Umbilical cord (tissue), 2 donors: ENCODE results near the gene HLTF. TPM values are rescaled to one million over a fixed set of nuclear protein-coding genes. Genes with fewer than 3 reads are reported as not detected.
"Not testable (repeated sequence)": the region's sequence is repeated elsewhere in the genome, so short reads cannot be mapped to it uniquely, and the experiment has no call there.

Source experiments
- DNase-seq: peaks from one replicate; pipeline ENCODE4 v3.0.0-alpha.2; 2015; ENCODE audit warnings: low spot score
- total RNA-seq: library from RNA; depleted of rRNA; stranded (reverse); fragments of >200 nt; gene quantifications from one replicate; pipeline ENCODE4 v1.2.3, GENCODE V29; 2014; ENCODE audit warnings: low replicate concordance; ENCODE audit not compliant: insufficient read depth

Gene HLTF, protein sequence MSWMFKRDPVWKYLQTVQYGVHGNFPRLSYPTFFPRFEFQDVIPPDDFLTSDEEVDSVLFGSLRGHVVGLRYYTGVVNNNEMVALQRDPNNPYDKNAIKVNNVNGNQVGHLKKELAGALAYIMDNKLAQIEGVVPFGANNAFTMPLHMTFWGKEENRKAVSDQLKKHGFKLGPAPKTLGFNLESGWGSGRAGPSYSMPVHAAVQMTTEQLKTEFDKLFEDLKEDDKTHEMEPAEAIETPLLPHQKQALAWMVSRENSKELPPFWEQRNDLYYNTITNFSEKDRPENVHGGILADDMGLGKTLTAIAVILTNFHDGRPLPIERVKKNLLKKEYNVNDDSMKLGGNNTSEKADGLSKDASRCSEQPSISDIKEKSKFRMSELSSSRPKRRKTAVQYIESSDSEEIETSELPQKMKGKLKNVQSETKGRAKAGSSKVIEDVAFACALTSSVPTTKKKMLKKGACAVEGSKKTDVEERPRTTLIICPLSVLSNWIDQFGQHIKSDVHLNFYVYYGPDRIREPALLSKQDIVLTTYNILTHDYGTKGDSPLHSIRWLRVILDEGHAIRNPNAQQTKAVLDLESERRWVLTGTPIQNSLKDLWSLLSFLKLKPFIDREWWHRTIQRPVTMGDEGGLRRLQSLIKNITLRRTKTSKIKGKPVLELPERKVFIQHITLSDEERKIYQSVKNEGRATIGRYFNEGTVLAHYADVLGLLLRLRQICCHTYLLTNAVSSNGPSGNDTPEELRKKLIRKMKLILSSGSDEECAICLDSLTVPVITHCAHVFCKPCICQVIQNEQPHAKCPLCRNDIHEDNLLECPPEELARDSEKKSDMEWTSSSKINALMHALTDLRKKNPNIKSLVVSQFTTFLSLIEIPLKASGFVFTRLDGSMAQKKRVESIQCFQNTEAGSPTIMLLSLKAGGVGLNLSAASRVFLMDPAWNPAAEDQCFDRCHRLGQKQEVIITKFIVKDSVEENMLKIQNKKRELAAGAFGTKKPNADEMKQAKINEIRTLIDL
- total RNA-seq, result 52.0 TPM

DNA sequence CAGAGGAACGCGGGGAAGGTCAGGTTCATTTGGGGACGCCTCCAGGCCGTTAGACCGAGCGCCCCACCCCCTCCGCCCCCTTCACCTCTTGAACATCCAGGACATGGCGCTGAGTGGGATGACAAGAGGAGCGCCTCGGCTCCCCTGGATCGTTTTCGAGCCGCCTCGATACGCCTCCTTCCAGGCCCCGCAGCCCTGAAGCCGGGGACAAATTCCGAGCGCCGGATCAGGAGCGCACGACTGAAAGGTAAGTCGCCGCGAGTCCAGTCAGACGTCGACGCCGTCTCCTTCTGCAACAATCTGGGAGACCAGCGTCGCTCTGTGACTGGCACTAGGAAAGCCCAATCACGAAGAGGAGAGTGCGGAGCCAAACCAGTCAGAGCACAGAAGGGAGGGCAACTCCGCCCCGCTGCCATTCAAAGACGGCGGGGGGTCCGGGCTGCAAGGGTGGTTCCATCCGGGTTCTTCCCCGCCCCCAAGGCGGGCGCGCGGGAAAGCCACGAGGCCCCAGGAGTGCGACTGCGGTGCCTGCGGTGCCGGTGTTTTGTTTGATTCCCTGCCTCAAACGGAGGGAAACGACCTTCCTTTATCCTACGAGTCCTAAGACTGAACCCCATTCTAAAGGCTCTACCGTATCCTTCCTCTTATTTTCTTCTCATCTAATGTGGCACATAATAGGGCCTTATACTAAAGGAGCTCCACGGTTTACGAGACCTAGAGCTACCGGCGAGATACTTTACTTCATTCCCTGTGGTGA, at the start of gene HLTF:
Gene HLTF (minus strand): TSS at position 302 of the 757 bp plus-strand sequence. CDS start 197 bp downstream, at position 105.
- DNase-seq, result peak; percentile 98

DNA sequence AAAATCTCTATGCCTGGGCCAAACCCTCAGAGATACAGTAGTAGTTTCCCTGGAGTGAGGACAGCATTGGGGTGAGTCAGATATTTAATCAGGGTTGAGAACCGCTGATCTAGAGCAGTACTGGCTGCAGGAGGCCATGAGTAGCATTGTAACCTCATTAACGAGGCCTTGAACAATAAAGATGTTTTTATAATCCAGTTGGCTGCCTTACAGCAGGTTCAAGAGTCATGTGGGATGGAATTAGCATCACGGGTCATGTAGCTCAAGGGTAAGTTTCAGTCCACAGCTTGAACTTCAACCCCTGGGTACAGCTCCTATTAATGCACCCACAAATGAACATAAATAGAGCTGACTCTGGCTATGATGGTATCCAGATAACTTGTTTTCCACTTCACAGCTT, 48.2 kb upstream of the HLTF start:
- DNase-seq, result no peak

DNA sequence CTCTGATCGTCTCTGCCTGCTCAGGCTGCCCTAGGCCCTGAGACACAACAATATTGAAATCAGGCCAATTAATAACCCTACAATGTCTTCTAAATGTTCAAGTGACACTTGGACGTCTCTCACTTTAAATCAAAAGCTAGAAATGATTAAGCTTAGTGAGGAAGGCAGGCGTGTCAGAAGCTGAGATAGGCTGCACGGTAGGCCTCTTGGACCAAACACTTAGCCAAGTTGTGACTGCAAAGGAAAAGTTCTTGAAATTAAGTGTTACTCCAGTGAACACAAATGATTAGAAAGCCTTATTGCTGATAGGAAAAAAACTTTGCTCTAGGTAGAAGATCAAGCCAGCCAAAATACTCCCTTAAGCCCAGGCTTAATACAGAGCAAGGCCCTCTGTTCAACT, 45.3 kb upstream of the HLTF start:
- no peak for DNase-seq

- peak; percentile 95 for DNase-seq
These were observed 43.2 kb upstream of the HLTF start, which contains the start of gene HPS3 for GRCh38 chr3:149129326-149130205. TSS of gene HPS3 (plus strand) at chr3:149129638. CDS start at chr3:149129724, 86 bp downstream.

DNA sequence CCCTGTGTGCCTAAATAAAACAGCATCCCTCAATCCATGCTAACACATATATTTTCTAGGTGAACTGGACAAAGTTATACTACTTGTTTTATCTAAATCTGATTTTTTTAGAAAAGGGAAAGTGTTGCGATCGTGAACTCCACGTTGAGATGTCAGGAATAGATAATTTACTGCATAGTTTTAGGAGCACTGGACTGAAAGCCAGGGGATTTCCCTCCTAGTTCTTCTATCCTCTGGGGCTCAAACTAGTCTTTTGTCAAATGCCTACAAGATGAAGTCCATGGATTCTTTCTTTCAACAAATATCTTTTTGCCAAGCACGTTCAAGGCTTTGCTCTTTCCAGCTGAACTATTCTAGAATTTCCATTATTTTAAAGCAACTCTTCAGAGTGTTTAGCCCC, 42.5 kb upstream of the HLTF start:
- DNase-seq, result peak; percentile 55

DNA sequence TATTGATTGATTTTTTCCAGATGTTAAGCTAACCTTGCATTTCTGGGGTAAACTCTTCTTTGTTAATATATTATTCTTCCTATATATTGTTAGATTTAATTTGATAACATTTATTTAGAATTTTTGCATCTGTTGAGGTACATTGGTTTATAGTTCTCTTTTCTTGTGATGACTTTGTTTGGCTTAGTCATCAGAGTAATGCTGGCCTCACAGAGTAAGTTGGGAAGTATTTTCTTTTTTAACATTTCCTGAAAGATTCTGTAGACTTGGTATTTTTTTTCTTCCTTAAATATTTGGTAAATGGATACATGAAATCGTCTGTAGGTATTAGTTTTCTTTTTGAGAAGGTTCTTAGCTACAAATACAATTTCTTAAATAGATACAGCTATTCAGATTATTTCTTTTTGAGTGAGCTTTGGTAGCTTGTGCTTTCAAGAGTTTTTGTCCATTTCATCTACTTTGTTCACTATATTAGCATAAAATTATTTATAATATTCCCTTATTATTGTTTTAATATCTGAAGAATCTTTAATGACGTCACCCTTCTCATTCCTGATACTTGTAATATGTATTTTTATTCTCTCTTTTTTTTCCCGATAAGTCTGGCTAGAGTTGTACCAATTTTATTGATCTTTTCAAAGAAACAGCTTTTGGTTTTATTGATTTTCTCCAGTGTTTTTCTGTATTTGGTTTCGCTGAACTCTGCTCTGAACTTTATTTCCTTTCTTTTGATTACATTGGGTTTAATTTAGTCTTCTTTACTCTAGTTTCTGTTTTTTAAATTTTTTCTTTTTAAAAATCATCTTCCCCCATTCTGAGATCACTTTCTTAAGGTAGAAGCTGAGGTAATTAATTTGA, 36.6 kb upstream of the HLTF start:
- DNase-seq, result no peak

GRCh38 chr3:149120051-149120972, 34.0 kb upstream of the HLTF start:
- DNase-seq, result peak; percentile 74

- DNase-seq, result no peak
These were observed 33.1 kb upstream of the HLTF start for GRCh38 chr3:149119466-149119865.

GRCh38 chr3:149118724-149119123, 32.4 kb upstream of the HLTF start:
- no peak for DNase-seq

GRCh38 chr3:149115114-149115513, 28.8 kb upstream of the HLTF start:
- no peak for DNase-seq

DNA sequence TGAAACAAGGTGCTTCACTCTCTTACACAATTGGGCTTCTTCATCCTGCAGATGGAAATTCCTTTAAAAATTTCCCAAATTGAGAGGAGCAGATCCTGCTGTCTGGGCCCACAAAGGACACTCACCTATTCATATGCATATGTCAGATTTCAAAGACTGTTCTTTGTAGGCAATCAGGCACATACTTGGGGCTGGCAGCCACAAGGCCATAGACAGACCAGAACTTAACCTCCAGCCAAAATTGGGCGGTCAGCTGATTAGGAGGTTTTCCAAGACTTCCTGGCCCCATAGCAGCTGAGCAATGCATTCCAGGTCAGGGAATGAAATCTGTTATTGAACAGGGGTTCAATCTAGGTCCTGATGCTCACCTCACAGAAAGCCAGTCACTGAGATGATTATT, 28.1 kb upstream of the HLTF start:
- DNase-seq, result no peak

DNA sequence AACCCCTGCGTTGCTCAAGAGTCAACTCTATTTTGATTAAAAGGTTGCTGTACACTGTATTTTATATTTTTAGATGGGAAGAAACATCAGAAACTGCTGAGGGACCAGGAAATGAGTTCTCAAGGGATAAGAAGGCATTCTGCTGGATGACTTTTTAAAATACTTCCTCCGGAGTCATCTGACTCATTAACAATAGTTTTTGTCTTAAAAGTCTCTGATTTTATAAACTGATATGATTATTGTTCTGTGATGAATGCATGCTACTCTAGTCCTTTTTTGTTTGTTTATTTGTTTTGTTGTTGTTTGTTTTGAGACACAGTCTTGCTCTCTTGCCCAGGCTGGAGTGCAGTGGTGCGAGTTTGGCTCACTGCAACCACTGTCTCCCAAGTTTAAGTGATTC, 18.2 kb upstream of the HLTF start:
- no peak for DNase-seq

GRCh38 chr3:149101641-149102040, 15.3 kb upstream of the HLTF start:
- no peak for DNase-seq

GRCh38 chr3:149101154-149101553, 14.8 kb upstream of the HLTF start:
- DNase-seq, result no peak

- DNase-seq, result not testable (repeated sequence)
These were observed 11.7 kb upstream of the HLTF start for GRCh38 chr3:149097987-149098386.

DNA sequence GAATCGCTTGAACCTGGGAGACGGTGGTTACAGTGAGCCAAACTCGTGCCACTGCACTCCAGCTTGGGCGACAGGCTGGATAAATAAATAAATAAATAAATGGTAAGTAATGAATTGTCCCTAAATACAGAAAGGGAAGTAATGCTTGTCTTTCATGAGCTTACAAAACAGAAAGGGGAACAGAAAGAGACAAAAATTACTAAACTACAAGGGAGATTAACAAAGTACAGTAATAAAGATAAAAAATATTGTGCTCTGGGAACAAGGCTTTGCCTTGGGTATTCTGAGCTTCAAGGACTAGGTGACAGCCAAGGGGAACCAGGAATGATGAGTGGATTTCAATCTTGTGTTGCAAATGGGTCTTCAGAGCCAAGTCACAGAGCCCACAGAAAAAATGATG, 9.2 kb upstream of the HLTF start:
- DNase-seq, result no peak

GRCh38 chr3:149091983-149092382, 5.7 kb upstream of the HLTF start:
- no peak for DNase-seq

- DNase-seq, result no peak
These were observed 4.6 kb upstream of the HLTF start for GRCh38 chr3:149090907-149091306.
